Mucosa of descending colon (tissue), 3 donors: ENCODE data around the gene PHLDB2. TPM values are rescaled to one million over a fixed set of nuclear protein-coding genes. Genes with fewer than 3 reads are reported as not detected.

Experiments
- ATAC-seq: fragments of 200-7000 bp; cut with Tn5 transposase; one replicate; pipeline ENCODE4 v1.9.1; 2020; ENCODE audit warnings: mild to moderate bottlenecking, moderate library complexity
- DNase-seq, 3 donors: peaks; one replicate each; pipeline ENCODE4 v3.0.0-alpha.2; 2020
- H3K36me3 ChIP-seq: fragments of 200-600 bp; one replicate; pipeline ENCODE4 v1.8.0; 2021; ENCODE audit warnings: low read depth, mild to moderate bottlenecking
- H3K4me1 ChIP-seq: fragments of 200-600 bp; one replicate; pipeline ENCODE4 v1.8.0; 2021; ENCODE audit warnings: low read depth, mild to moderate bottlenecking
- H3K4me3 ChIP-seq: fragments of 200-600 bp; one replicate; pipeline ENCODE4 v1.8.0; 2021; ENCODE audit warnings: mild to moderate bottlenecking
- H3K9me3 ChIP-seq: fragments of 200-600 bp; one replicate; pipeline ENCODE4 v1.8.0; 2021; ENCODE audit warnings: mild to moderate bottlenecking
- CTCF ChIP-seq: fragments of 200-600 bp; IDR thresholded peaks from one replicate; pipeline ENCODE4 v1.8.0; 2022; ENCODE audit warnings: antibody characterized with exemption, mild to moderate bottlenecking
- intact Hi-C, 2 donors: fragments of 100-400 bp; cut with DNase I in 1 of 2; cut with micrococcal nuclease in 1 of 2; formaldehyde crosslinking; loops; one replicate each; pipeline versions ENCODE4 v1.11.0 to v1.11.1; 2022; cut with DNase I, micrococcal nuclease
- total RNA-seq, 3 donors: library from RNA; stranded (reverse); fragmentation: NEBNext Ultra II Directional in 2 of 3; extraction: Animal tissue kit (Norgen Biotek cat#: 25700) in 2 of 3; gene quantifications; one replicate each; pipeline versions ENCODE4 v1.2.1 to v1.2.4, GENCODE V29; 2021 to 2023
- donor health status: DM: no; HTN: no; CAD: no; lungs with moderate emphysema.
- donor health status: DM: no; HTN: no; CAD: no.
- donor health status: DM: no; HTN: yes; CAD: no.

The PHLDB2 gene
- total RNA-seq, 3 donors from 2014 or later, result 9.4 to 90.2 (median 17.7) TPM

- H3K4me1 ChIP-seq, result no peaks in the 10 kb centered on the region
- ATAC-seq, result no peak
- intact Hi-C loops, result no loop called here
- TF ChIP-seq CTCF, result no peak
- no peak overlapping the region for H3K4me3 ChIP-seq
- DNase-seq, result no peak
- H3K36me3 ChIP-seq, result no peaks in the 10 kb centered on the region
- H3K9me3 ChIP-seq, result no peaks in the 10 kb centered on the region
Observed at GRCh38 chr3:111870620-111871019, 11.6 kb downstream of the PHLDB2 start.

GRCh38 chr3:111871809-111872623 lies 13.0 kb downstream of the PHLDB2 start:
- no peak for TF ChIP-seq CTCF
- intact Hi-C loops, result no loop called here
- DNase-seq (no peak), ATAC-seq (no peak)
- Histone ChIP-seq H3K4me3 (no peak overlapping the region), H3K4me1 (no peaks in the 10 kb centered on the region), H3K9me3 (no peaks in the 10 kb centered on the region), H3K36me3 (no peaks in the 10 kb centered on the region)

- Histone ChIP-seq H3K4me1 (no peaks in the 10 kb centered on the region), H3K9me3 (no peaks in the 10 kb centered on the region), H3K36me3 (no peaks in the 10 kb centered on the region), H3K4me3 (no peak overlapping the region)
- TF ChIP-seq CTCF, result no peak
- no peak for DNase-seq
- intact Hi-C loops, result no loop called here
- no peak for ATAC-seq
Observed at GRCh38 chr3:111872979-111873378, 13.9 kb downstream of the PHLDB2 start.

GRCh38 chr3:111874177-111874820 lies 15.2 kb downstream of the PHLDB2 start:
- Histone ChIP-seq H3K4me3 (no peak overlapping the region), H3K36me3 (no peaks in the 10 kb centered on the region), H3K4me1 (no peaks in the 10 kb centered on the region), H3K9me3 (no peaks in the 10 kb centered on the region)
- intact Hi-C loops, result no loop called here
- ATAC-seq (no peak), DNase-seq (no peak)
- TF ChIP-seq CTCF, result no peak

- intact Hi-C loops, result no loop called here
- Histone ChIP-seq H3K4me1 (no peaks in the 10 kb centered on the region), H3K9me3 (peaks cover 11% of the 10 kb centered on the region), H3K4me3 (no peak overlapping the region), H3K36me3 (no peaks in the 10 kb centered on the region)
- ATAC-seq (no peak), DNase-seq (no peak)
- TF ChIP-seq CTCF, result no peak
Observed at GRCh38 chr3:111881480-111881879, 22.4 kb downstream of the PHLDB2 start.
